Stimulated activated CD8-positive, alpha-beta memory T cell treated with anti-CD3 and anti-CD28 coated beads, Interleukin-4, amount 100 ng/mL, for 24 hours (primary cell): ENCODE results near the gene DEPP1.

Experiments
- DNase-seq: peaks from one replicate; pipeline ENCODE4 v3.0.0-alpha.2; 2020; ENCODE audit warnings: low read depth

Gene DEPP1

GRCh38 chr10:44954042-44954441 lies 24.6 kb downstream of the DEPP1 start:
- DNase-seq: no peak

GRCh38 chr10:44952779-44953231 lies 25.8 kb downstream of the DEPP1 start:
- DNase-seq: no peak

DNA sequence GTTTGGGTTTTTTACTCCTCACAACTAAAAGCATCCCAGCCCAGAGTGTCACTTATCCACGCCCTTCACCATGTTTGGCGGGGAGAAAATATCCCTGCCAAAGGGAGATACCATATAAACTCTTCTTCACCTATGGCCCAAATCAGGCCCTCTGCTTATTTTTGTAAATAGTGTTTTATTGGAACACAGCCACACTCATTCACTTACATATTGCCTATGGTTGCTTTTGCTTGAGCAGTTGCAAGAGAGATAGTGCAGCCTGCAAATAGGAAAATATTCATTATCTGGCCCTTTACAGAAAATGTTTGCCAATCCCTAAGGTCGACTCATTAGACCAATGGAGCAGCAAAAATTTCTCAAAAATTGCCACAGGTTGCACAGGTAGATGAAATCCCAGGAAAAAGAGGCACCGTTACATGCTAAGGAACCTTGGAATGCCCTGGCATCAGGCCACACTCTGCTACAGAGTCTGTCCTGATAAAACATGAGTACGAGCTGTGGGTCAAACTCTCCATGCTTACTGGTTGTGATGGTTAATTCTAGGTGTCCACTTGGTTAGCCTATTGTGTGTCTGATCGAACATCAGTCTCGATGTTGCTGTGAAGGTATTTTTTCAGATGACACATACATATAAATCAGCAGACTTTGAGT lies 26.9 kb downstream of the DEPP1 start:
- DNase-seq: no peak

DNA sequence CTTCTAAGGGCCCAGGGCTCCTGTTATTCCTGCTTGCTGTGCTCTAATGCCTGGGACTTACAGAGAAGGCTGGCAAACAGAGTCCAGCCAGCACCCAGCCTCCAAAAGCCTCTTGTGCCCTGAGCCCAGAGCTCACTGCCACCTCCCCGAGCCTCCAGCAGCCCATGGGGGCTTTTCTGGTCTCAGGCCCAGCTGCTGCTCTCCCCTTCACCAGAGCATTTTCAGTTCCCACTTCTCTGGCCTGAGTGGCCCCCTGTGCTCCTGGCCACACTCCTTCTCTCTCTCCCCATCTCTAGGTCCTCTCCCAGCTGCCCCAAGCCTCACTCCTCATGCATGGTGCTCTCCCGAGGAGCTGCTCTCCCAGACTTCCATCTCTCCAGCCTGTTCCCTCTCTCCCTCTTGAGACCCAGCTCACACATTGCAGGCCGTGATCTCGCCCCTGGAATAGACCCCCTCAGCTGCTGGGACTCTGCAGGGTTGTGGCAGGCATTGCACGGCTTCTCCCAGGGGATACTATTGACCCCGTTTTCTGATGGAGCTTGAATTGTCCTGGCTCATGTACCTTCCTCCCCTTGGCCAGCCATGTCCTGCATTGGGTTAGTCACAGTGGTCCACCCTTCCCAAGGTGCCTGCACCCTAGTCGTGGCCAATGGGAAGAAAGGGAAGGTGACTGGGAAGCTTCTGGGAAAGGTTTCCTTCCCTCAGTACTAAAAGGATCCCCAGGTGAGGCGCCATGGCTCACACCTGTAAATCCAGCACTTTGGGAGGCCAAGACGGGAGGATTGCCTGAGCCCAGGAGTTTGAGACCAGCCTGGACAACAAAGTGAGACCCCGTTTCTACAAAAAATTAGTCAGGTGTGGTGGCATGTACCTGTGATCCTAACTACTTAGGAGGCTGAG lies 28.0 kb downstream of the DEPP1 start:
- DNase-seq: no peak

GRCh38 chr10:44949915-44950314 lies 28.7 kb downstream of the DEPP1 start:
- no peak for DNase-seq

DNA sequence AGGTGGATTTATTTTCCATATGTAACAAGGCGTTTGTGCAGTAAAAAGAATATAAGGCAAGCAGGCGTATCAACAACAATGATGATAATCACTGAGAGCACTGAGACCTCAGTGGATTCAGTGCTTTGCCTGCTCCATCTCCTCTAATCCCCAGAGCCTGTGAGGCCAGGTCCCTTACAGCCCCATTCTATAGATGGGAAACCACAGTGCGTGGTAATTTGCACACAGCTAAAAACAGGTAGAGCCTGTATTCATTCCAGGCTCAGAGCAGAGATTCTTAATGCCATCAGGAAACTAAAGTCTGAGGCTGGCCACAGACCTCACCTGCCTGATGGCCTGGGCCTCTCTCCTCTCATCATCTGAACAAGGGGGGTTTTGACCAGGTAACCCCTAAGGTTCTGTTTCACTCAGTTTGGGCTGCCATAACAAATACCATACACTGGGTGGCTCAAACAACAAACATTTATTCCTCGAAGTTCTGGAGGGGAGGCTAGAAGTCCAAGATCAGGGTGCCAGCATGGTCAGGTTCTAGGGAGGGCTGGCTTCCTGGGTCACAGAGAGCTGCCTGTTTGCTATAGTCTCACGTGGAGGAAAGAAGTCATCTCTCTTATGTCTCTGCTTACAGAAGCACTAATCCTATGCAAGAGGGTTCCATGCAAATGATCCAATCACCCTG lies 29.3 kb downstream of the DEPP1 start:
- no peak for DNase-seq

DNA sequence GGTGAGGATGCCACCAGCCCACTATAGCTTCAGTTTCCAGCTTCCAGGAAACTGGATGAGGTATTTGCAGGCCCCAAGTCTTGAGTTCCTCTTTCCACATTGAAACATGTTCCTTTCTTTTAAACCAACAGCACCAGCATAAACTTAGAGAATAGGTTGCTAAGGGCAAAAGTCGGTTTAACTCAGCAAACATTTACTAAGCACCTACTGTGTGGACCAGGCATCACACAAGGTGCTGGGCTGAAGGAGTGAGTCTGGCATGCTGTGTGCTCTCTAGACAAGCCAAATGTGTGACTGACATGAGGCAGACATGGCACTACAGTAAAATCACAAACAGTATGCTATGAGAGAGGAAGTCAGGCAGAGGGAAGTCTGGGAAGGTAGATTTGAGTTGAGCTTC lies 30.0 kb downstream of the DEPP1 start:
- DNase-seq: no peak

- DNase-seq: no peak
These were observed 31.0 kb downstream of the DEPP1 start for GRCh38 chr10:44947371-44948152.

DNA sequence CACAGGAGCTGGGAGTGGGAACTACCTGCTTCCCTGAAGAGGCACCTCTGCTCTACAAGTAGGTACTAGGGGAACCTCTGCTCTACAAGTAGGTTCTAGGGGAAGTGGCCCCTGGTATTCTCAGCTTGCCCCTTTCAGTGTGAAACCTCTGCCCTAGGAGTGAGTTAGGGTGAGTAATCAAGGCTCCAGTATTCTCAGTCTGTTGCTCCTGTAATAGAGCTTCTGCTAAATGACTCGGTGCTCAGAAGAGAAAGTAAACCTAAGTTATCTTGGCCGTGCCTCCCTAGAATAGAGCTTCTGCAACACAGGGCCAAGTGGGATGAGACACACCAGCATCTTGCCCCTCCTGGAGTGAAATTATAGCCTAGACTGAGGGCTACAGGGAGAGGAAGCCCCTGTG lies 32.4 kb downstream of the DEPP1 start:
- DNase-seq: no peak

DNA sequence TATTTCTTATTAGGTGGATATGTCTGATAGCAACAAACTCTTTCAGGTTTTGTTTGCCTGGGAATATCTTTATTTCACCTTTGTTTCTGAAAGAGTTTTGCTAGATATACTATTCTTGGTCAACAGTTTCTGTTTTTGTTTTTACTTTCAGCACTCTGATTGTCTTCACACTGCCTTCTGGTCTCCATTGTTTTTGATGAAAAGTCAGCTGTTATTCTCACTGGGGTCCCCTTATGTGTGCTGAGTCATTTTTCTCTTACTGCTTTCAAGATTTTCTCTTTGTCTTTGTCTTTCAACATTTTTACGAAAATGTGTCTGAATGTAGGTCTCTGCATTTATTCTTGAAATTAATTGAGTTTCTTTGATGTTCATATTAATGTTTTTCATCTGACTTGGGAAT lies 34.3 kb downstream of the DEPP1 start:
- no peak for DNase-seq

- DNase-seq: no peak
These were observed 38.8 kb downstream of the DEPP1 start for GRCh38 chr10:44939691-44940401.

DNA sequence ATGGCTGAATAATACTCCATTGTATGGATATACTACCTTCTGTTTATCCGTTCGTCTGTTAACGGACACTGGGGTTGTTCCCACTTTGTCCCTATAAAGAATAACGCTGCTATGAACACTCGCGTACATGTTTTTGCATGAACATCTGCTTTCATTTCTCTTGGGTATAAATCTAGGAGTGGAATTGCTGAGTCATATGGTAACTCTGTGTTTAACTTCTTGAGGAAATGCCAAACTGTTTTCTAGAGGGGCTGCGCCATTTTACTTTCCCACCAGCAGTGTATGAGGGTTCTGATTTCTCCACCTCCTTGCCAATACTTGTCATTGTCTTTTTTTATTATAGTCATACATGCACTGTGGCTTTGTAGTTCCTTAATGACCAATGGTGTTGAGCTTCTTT lies 39.7 kb downstream of the DEPP1 start:
- no peak for DNase-seq

DNA sequence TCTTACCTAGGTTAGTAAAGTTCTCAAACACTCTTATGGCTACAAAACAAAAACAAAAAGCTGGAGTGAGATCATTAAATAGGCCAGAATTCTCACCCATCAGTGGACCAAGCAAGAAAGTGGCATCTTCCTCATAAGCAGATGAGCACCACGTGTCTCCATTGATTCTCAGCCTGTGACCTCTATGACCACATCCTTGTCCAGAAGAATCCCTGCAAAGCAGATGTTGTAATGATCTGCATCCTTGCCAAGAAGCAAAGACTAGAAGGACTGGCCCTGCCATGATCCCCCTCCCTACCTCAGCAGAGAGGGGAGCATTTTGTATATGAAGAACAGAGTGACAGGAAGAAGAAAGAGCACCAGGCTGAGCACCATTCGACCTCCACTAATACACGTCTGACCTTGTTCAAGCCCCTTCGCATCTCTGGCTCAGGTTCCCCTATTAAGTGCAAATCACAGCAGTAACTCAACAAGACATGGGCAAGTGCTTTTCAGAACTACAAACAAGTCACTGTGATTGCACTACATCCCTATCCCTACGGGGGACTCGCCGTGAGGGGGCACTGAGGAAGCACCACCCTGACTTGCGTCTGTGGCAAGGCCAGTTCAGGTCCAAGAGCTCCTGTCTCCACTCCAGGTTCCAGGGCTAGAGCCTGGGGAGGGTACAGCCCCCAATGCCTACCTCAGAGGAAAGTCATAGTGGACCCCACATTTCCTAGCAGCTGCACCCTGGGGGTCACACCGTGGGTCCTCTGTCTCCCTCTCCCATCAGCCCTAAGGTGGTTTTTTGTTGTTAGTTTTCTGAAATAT lies 41.2 kb downstream of the DEPP1 start:
- no peak for DNase-seq

GRCh38 chr10:44936314-44936975 lies 42.2 kb downstream of the DEPP1 start:
- no peak for DNase-seq

DNA sequence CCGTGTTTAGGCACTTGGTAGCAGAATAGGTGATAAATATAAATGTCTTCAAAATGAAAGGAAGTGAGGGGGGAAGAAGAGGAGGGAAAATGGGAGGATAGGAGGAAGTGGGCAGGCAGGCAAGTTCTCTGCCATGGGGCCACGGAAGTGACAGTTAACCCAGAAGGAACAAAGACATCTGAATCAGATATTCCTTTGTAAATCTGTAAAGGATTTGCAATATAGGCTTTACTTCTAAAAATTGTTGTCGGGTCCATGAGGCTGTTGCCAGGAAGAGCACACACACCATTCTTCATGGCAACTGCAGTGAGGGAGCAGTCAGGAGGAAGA lies 42.7 kb downstream of the DEPP1 start:
- no peak for DNase-seq

DNA sequence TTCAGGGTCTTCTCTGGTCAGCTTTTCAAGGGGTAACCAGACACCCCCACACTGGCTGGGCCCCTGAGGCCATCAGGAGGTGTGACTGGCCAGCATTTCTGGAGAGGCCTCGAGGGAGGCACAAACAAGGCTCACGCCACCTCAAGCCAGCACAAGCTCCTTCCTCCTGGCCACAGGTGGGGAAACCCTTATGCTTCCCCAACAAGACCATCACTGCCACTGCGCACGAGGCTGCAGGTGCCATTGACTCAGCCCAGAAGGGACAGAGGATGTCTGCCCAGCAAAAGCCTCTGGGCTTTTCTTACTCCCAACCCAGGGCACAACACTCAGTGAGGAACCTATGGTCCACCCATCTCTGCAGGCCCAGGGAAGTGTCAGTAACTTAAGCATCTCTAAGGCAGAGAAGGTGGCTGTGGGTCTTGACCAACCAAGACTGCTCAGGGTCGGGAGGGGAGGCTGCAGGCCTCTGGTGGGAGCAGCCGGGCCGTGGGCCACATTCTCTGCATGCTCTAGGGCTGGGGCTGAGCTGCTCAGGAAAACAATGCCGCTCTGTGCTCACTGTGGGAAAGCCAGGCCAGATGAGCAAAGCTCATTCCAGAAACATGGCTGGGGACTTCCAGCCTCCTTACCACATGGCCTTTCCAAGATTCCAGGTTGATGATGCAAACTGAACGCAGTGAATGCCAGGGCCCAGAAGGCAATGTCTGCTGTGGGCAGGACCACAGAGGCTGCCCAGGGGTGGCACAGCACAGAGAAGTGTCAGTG lies 43.2 kb downstream of the DEPP1 start:
- DNase-seq: no peak

DNA sequence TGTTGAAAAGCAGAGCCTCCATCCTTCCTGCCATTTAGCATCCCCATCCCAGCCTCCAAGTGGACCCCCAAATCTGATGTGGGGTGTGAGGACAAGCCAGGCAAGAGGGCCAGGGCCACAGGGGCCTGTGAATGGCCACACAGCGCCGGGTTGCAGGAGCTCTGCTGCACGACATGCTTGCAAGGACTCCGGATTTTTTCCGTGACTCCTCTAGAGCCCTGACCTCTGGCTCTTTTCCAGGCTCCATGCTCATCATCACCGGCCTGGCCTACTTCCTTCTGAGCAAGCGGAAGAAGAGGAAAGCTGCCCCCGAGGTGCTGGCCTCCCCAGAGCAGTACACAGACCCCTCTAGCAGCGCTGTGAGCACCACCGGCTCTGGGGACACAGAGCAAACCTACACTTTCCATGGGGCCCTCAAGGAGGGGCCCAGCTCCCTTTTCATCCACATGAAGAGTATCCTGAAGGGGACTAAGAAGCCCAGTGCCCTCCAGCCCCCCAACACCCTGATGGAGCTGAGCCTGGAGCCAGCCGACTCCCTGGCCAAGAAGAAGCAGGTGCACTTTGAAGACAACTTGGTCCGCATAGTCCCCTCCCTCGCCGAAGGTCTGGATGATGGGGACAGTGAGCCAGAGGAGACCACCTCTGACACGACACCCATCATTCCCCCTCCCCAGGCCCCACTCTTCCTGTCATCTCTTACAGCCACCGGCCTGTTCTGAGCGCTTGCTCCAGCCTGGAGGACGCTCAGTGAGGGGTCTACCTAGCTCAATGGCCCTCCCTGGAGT lies 44.0 kb downstream of the DEPP1 start:
- DNase-seq: no peak

DNA sequence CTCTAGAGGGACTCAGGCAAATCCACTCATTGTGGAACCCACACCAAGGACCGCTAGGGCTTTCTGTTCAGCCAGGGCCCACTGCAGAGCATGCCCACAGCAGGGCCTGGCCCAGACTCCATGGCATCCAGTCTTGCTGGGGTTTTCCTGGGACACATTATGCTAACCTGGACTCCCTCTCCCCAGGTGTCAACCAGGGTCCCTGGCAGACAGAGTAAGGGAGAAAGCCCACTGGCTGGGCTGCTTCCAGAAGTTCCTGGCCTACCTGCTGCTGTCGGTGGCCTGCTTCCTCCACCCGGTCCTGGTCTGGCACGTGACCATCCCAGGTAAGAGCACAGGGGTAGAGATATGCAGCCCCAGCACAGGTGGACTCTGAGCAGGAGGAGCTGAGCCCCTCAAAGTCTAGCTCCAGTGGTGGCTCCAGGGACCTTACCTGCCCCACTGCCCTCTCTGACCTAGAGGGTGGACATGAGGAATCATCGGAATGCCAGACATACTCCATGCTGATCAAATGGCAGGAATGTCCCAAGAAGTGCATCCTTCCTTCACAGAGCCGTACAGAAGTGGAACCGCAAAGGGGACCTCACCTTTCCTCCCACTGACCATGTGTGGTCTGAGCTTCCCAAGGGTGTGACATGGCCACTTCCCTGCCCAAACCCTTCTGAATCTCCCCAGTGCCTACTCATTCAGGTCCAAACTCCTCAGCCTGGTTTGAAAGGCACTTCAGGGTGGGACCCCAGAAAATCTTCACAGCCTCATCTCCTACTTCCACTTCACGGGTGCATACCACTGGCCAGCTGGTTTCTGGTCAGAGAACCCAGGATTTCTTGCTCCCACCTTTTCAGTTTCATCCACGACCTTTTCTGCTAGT lies 44.9 kb downstream of the DEPP1 start:
- DNase-seq: no peak
